ENCODE results near the gene SH3BP4.

GRCh38 chr2:235005023-235005422, 53.2 kb downstream of the SH3BP4 start:
- TF ChIP-seq CTCF (IDR thresholded peaks at IDR 0.05; ENCODE audit: low read depth, low read length, missing input control) (no peak), EGR1 (IDR thresholded peaks at IDR 0.05; ENCODE audit: low read depth in 2 of 2) (no peak), TAF1 (conservative IDR thresholded peaks at IDR 0.05) (no peak), GABPA (IDR thresholded peaks at IDR 0.05 in 1 of 2, conservative IDR thresholded peaks at IDR 0.05 in 1 of 2) (no peak), REST (IDR thresholded peaks at IDR 0.05) (no peak), ZBTB33 (IDR thresholded peaks at IDR 0.05) (no peak), SP1 (IDR thresholded peaks at IDR 0.05) (no peak), YY1 (IDR thresholded peaks at IDR 0.05) (no peak), JUND (IDR thresholded peaks at IDR 0.05) (no peak), MAX (IDR thresholded peaks at IDR 0.05) (no peak), ATF3 (IDR thresholded peaks at IDR 0.05) (no peak), FOXA1 (IDR thresholded peaks at IDR 0.05) (no peak)
